CD14-positive monocyte (primary cell): ENCODE results near the gene CKMT2. TPM values are rescaled to one million over a fixed set of nuclear protein-coding genes. Genes with fewer than 3 reads are reported as not detected.

ENCODE experiments used
- DNase-seq, 3 donors: peaks; one replicate each; pipeline ENCODE4 v3.0.0-alpha.2; 2011 to 2022
- H2AFZ ChIP-seq: 2 replicates; pipeline ENCODE4 v1.6.0; 2012; ENCODE audit warnings: mild to moderate bottlenecking, low read depth, low read length, inconsistent platforms; ENCODE audit not compliant: insufficient read depth, poor library complexity, severe bottlenecking
- H3K27ac ChIP-seq, 2 donors: 1 replicate in 1 of 2; 2 replicates in 1 of 2; pipeline ENCODE4 v1.5.1; 2012 to 2013; ENCODE audit warnings: low read length in 2 of 2, control low read depth in 1 of 2, inconsistent platforms in 1 of 2, low read depth in 1 of 2, mild to moderate bottlenecking in 1 of 2
- H3K27me3 ChIP-seq, 2 donors: one replicate each; pipeline versions ENCODE4 v1.6.0 to v1.6.1; 2011 to 2013; ENCODE audit warnings: low read length in 2 of 2; ENCODE audit not compliant: control insufficient read depth in 2 of 2, insufficient read depth in 2 of 2
- H3K36me3 ChIP-seq, 2 donors: replicated peaks in 1 of 2; 1 replicate in 1 of 2; 2 replicates in 1 of 2; pipeline versions ENCODE4 v1.5.1 to v1.6.1; 2012 to 2013; ENCODE audit warnings: low read length in 2 of 2, control low read depth in 1 of 2, inconsistent platforms in 1 of 2, mild to moderate bottlenecking in 1 of 2; ENCODE audit not compliant: insufficient read depth in 2 of 2, control insufficient read depth in 1 of 2
- H3K4me1 ChIP-seq, 2 donors: 1 replicate in 1 of 2; 2 replicates in 1 of 2; pipeline versions ENCODE4 v1.5.1 to v1.6.1; 2012 to 2013; ENCODE audit warnings: low read length in 2 of 2, control low read depth in 1 of 2, inconsistent platforms in 1 of 2, mild to moderate bottlenecking in 1 of 2, moderate library complexity in 1 of 2; ENCODE audit not compliant: insufficient read depth in 2 of 2, control insufficient read depth in 1 of 2
- H3K4me2 ChIP-seq: replicated peaks from 2 replicates; pipeline ENCODE3; 2012; ENCODE audit warnings: low read length, moderate library complexity, mild to moderate bottlenecking; ENCODE audit not compliant: poor library complexity, severe bottlenecking; ENCODE audit errors: extremely low read depth
- H3K4me3 ChIP-seq, 3 experiments: fragments of 200-600 bp in 1 of 3; sonication (generic) in 1 of 3; replicated peaks in 1 of 3; 1 replicate in 2 of 3; 2 replicates in 1 of 3; pipeline ENCODE4 v1.5.1; 2011 to 2013; ENCODE audit warnings: low read length in 3 of 3, mild to moderate bottlenecking in 3 of 3, control low read depth in 2 of 3, low read depth in 2 of 3, inconsistent platforms in 1 of 3, moderate library complexity in 1 of 3
- H3K79me2 ChIP-seq: 2 replicates; pipeline ENCODE4 v1.6.0; 2012; ENCODE audit warnings: mild to moderate bottlenecking, control low read depth, inconsistent platforms, low read length, moderate library complexity; ENCODE audit not compliant: insufficient read depth
- H3K9ac ChIP-seq: 2 replicates; pipeline ENCODE4 v1.6.0; 2017; ENCODE audit warnings: low read length, mild to moderate bottlenecking; ENCODE audit not compliant: insufficient read depth, poor library complexity, severe bottlenecking
- H3K9me3 ChIP-seq, 2 donors: replicated peaks in 1 of 2; 1 replicate in 1 of 2; 2 replicates in 1 of 2; pipeline versions ENCODE4 v1.5.1 to v1.6.1; 2012 to 2013; ENCODE audit warnings: low read length in 2 of 2, control low read depth in 1 of 2; ENCODE audit not compliant: control insufficient read depth in 1 of 2, insufficient read depth in 1 of 2
- H4K20me1 ChIP-seq: 2 replicates; pipeline ENCODE4 v1.6.0; 2012; ENCODE audit warnings: mild to moderate bottlenecking, low read length, control low read depth, moderate library complexity; ENCODE audit not compliant: insufficient read depth
- H3K27ac Mint-ChIP-seq, 7 donors: one replicate each; pipeline ENCODE4 v1.8.0; 2020; ENCODE audit warnings: mild to moderate bottlenecking in 7 of 7, mixed read lengths in 7 of 7, moderate library complexity in 6 of 7, inconsistent platforms in 2 of 7
- H3K27me3 Mint-ChIP-seq, 3 donors: one replicate each; pipeline ENCODE4 v1.8.0; 2021 to 2022; ENCODE audit warnings: low read depth in 3 of 3, mild to moderate bottlenecking in 3 of 3, mixed read lengths in 3 of 3, moderate library complexity in 3 of 3, inconsistent platforms in 1 of 3
- H3K36me3 Mint-ChIP-seq, 2 donors: one replicate each; pipeline ENCODE4 v1.8.0; 2020; ENCODE audit warnings: mixed read lengths in 2 of 2, inconsistent platforms in 1 of 2, mild to moderate bottlenecking in 1 of 2
- H3K4me1 Mint-ChIP-seq: one replicate; pipeline ENCODE4 v1.8.0; 2020; ENCODE audit warnings: mild to moderate bottlenecking, mixed read lengths
- H3K4me3 Mint-ChIP-seq, 2 donors: one replicate each; pipeline ENCODE4 v1.8.0; 2020; ENCODE audit warnings: mild to moderate bottlenecking in 2 of 2, mixed read lengths in 2 of 2, moderate library complexity in 1 of 2
- H3K9me3 Mint-ChIP-seq, 7 donors: one replicate each; pipeline ENCODE4 v1.8.0; 2020 to 2022; ENCODE audit warnings: mixed read lengths in 7 of 7, mild to moderate bottlenecking in 6 of 7, moderate library complexity in 6 of 7, inconsistent platforms in 2 of 7
- WGBS: methylation state at CpG from one replicate; pipeline ENCODE4 v1.1.5; 2013; ENCODE audit warnings: missing lambda C conversion rate; ENCODE audit not compliant: insufficient coverage; 5-methylcytosine and 5-hydroxymethylcytosine counted together
- intact Hi-C, 2 donors: fragments of 100-400 bp; cut with micrococcal nuclease; formaldehyde crosslinking; loops; one replicate each; pipeline versions ENCODE4 v1.15.0 to v1.15.1; 2023
- polyA plus RNA-seq, 3 donors: library from polyadenylated mRNA; depleted of rRNA in 1 of 3; unstranded in 2 of 3; stranded (reverse) in 1 of 3; fragments of 300-500 nt in 2 of 3; fragments of >200 nt in 1 of 3; fragmentation: Illumina TruSeq in 2 of 3; gene quantifications; 1 replicate in 2 of 3; 2 replicates in 1 of 3; pipeline ENCODE4 v1.2.3, GENCODE V29; 2012 to 2021
- TF ChIP-seq, protein P1 (sequence below): fragments of 200-600 bp; IDR thresholded peaks from one replicate; pipeline ENCODE4 v1.8.0; 2022; ENCODE audit warnings: antibody characterized with exemption, mild to moderate bottlenecking

CKMT2 gene
- polyA plus RNA-seq, 3 donors = not detected

GRCh38 chr5:81212211-81212751 lies 20.8 kb upstream of the CKMT2 start:
- Mint-ChIP-seq H3K4me1 (no peaks in the 10 kb centered on the region), H3K27ac (no peak overlapping the region), H3K9me3 (no peaks in the 10 kb centered on the region), H3K27me3 (peaks cover 0 to 3% (median 0%) of the 10 kb centered on the region in 3 donors), H3K4me3 (no peak overlapping the region), H3K36me3 (no peaks in the 10 kb centered on the region)
- H3K4me2 ChIP-seq = no peak overlapping the region
- no peaks in the 10 kb centered on the region for H3K9me3 ChIP-seq
- H2AFZ ChIP-seq = no peak overlapping the region
- H3K4me1 ChIP-seq = no peaks in the 10 kb centered on the region
- H3K27ac ChIP-seq = no peak overlapping the region
- intact Hi-C loops = no loop called here
- H3K27me3 ChIP-seq = no peaks in the 10 kb centered on the region
- DNase-seq = no peak
- H3K9ac ChIP-seq = no peak overlapping the region
- TF ChIP-seq, protein P1, sequence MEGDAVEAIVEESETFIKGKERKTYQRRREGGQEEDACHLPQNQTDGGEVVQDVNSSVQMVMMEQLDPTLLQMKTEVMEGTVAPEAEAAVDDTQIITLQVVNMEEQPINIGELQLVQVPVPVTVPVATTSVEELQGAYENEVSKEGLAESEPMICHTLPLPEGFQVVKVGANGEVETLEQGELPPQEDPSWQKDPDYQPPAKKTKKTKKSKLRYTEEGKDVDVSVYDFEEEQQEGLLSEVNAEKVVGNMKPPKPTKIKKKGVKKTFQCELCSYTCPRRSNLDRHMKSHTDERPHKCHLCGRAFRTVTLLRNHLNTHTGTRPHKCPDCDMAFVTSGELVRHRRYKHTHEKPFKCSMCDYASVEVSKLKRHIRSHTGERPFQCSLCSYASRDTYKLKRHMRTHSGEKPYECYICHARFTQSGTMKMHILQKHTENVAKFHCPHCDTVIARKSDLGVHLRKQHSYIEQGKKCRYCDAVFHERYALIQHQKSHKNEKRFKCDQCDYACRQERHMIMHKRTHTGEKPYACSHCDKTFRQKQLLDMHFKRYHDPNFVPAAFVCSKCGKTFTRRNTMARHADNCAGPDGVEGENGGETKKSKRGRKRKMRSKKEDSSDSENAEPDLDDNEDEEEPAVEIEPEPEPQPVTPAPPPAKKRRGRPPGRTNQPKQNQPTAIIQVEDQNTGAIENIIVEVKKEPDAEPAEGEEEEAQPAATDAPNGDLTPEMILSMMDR = no peak
- no peaks in the 10 kb centered on the region for H3K79me2 ChIP-seq
- H4K20me1 ChIP-seq = no peaks in the 10 kb centered on the region
- H3K36me3 ChIP-seq = no peaks in the 10 kb centered on the region
- no peak overlapping the region for H3K4me3 ChIP-seq
- 96% methylated on average over 9 of the region's 11 CpGs for WGBS

- Histone ChIP-seq H3K79me2 (no peaks in the 10 kb centered on the region), H3K4me2 (no peak overlapping the region), H3K9ac (no peak overlapping the region), H4K20me1 (no peaks in the 10 kb centered on the region), H3K4me1 (no peaks in the 10 kb centered on the region), H2AFZ (no peak overlapping the region), H3K27me3 (no peaks in the 10 kb centered on the region), H3K36me3 (no peaks in the 10 kb centered on the region), H3K4me3 (no peak overlapping the region), H3K27ac (no peak overlapping the region), H3K9me3 (no peaks in the 10 kb centered on the region)
- peaks cover 0 to 1% (median 0%) of the 10 kb centered on the region in 7 donors for H3K9me3 Mint-ChIP-seq
- H3K36me3 Mint-ChIP-seq = no peaks in the 10 kb centered on the region
- no peak overlapping the region for H3K27ac Mint-ChIP-seq
- WGBS = no CpG with 5 or more reads among the region's 3 CpGs
- no peak overlapping the region for H3K4me3 Mint-ChIP-seq
- TF ChIP-seq, protein P1 = no peak
- DNase-seq = no peak
- peaks cover 0 to 2% (median 1%) of the 10 kb centered on the region in 3 donors for H3K27me3 Mint-ChIP-seq
- intact Hi-C loops = no loop called here
- H3K4me1 Mint-ChIP-seq = no peaks in the 10 kb centered on the region
Observed at GRCh38 chr5:81213070-81213469, 20.1 kb upstream of the CKMT2 start.
